ENCODE results near the gene SCRT2.

The SCRT2 gene

DNA sequence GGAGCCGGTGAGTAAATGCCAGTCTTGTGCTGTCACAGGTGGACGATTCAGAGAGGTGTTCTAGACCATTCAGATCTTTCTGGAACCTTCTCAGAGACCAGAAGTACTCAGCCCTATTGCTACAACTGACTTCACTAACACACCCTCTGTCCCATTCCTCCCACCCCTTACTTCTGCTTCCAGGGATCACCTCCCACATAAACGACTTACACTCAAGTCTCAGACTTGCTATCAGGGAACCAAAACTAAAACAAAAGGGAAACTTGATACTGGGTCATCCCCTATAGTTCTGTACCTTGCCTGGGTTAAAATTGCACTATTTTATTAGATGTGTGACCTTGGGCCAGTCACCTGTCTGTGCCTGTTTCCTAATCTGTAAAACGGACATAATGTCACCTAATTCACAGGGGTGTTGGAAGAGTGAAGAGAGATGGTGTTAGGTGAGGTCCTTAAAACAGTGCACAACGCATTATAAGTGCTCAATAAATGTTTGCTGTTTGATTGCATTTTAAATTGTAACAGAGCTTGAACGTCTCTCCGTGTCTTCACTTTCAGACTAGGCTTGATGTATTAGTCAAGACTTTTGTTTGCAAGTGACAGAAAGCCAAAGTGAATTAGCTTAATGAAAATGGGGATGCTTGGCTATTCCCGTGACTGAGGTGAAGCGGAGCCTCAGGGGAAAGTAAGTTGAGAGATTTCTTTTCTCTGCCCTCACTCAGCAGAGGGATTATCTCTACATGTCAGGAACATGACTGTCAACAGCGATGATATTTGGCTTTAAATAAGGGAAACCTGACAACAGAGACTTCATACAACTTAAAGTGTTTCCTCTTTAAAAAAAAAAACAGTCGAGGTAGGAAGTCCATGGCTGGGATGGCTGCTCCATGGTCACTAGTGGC lies 19.6 kb downstream of the SCRT2 start:
- no peak overlapping the region for H3K27ac ChIP-seq
- TF ChIP-seq, protein P1, sequence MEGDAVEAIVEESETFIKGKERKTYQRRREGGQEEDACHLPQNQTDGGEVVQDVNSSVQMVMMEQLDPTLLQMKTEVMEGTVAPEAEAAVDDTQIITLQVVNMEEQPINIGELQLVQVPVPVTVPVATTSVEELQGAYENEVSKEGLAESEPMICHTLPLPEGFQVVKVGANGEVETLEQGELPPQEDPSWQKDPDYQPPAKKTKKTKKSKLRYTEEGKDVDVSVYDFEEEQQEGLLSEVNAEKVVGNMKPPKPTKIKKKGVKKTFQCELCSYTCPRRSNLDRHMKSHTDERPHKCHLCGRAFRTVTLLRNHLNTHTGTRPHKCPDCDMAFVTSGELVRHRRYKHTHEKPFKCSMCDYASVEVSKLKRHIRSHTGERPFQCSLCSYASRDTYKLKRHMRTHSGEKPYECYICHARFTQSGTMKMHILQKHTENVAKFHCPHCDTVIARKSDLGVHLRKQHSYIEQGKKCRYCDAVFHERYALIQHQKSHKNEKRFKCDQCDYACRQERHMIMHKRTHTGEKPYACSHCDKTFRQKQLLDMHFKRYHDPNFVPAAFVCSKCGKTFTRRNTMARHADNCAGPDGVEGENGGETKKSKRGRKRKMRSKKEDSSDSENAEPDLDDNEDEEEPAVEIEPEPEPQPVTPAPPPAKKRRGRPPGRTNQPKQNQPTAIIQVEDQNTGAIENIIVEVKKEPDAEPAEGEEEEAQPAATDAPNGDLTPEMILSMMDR (IDR thresholded peaks at IDR 0.05) = no peak
- TF ChIP-seq ZFX (IDR thresholded peaks at IDR 0.05; ENCODE audit: borderline replicate concordance) = no peak

DNA sequence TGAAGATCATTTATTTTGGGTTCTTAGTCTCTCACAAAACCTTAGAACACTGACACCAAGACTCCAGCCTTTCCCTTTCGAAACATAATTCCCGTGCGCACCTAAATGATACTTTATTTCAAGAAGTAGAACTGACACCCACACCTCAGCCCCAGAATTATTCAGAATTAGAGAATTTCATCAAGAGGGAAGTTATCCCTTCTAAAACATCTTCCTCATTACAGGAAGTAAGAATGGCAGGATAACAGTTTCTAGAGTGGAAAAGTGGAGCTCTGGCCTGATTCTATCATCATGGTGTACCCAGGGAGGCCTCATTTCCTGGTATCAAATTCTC lies 21.2 kb downstream of the SCRT2 start:
- TF ChIP-seq ZFX (IDR thresholded peaks at IDR 0.05; ENCODE audit: borderline replicate concordance) = no peak
- TF ChIP-seq, protein P1 (IDR thresholded peaks at IDR 0.05) = no peak
- H3K27ac ChIP-seq = peak overlapping the region; percentile 80

DNA sequence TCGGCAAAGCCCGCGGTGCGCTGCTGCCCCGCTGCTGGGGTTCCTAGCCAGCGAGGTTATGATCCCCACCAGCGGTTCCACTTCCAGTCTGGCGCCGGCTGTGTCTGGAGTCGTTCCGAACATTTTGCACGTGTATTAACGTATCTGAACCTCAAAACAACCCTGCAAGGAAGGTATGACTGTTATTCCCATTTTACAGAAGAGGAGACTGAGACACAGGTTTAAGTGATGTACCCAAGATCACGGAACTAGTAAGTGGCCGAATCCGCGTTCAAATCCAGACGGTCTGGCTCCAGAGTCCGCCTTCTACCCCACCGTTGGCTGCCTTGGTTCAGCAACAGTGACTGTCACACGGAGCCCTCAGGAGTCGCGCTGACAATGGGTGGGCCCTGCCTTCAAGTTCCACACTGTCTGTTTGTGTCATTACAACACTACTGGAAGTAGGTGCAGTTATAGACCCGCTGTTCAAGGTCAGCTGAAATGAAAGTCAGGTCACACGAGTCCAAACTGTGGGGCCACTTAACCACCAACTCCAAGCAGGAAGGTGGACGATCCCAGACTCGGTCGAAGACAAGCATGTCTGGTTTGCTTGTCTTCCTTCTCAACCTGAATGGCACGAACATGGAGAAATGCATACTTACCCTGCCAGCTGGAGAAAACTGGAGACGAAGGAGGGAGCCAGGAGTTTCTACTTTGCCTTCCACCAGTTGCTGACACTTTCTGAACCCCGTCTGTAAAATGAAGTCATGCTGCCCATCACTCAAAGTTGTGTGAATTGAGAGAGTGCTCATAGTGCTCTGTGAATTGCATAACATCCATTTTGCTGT lies 21.8 kb downstream of the SCRT2 start:
- TF ChIP-seq ZFX (IDR thresholded peaks at IDR 0.05; ENCODE audit: borderline replicate concordance) = no peak
- TF ChIP-seq, protein P1 (IDR thresholded peaks at IDR 0.05) = peak; percentile 33; the same call in 1 of the 2 replicates
- H3K27ac ChIP-seq = peak overlapping the region; percentile 80

DNA sequence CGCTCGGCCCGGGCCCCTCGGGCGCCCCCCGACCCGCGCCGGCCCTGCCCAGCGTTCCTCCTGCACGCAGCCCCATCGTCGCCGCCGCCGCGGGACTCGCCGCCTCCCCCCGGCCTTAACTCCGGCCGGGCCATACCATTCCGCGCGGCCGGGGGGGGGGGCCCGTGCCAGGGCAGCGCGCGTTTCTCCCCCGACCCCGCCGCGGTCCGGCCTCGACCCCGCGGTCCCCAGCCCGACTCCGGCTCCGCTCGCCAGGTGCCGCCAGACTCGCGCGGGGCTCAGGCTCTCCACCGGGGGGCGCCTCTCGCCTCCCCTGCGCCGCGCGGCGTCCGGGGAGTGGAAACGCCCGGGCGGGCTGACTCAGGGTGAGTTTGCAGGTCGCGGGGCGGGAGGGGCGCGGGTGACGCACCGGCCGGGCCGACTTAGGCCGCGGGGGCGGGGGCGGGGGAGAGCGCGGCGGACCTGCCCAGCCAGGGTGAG lies 22.5 kb downstream of the SCRT2 start, which contains the start of gene SRXN1:
Gene SRXN1 (minus strand): TSS at position 91 of the 480 bp plus-strand sequence. CDS start 15 bp downstream, at position 76.
- peak within 1 kb of the TSS; percentile 80 for H3K27ac ChIP-seq

DNA sequence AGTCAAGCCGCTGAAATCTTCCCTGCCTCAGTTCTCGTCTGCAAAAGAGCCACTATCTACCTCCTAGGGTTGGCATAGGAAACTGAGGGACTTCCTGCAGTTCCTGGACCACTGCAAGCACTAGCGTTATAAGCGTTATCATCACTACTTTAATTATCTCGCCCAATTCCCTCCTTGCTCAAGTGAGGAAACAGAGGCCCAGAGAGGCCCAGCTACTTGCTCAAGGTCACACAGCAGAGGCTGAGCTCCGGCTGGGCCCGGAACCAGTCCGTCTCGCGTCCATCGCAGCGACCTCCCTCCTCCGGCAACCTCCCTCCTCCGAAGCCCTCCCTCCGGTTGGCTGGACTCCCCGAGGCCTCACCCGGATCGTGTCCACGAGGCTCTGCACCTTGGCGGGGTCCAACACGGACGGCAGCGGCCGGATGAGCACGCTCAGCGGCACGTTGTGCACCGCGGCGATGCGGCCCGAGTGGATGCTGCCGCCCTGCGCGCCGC lies 22.9 kb downstream of the SCRT2 start:
- TF ChIP-seq ZFX (IDR thresholded peaks at IDR 0.05; ENCODE audit: borderline replicate concordance) = no peak
- TF ChIP-seq, protein P1 (IDR thresholded peaks at IDR 0.05) = no peak
- peak overlapping the region; percentile 80 for H3K27ac ChIP-seq

More for the DNA sequence above, 22.5 kb downstream of the SCRT2 start, which contains the start of gene SRXN1:
- TF ChIP-seq, protein P1 (IDR thresholded peaks at IDR 0.05) = peak; percentile 80
- no peak for TF ChIP-seq ZFX (IDR thresholded peaks at IDR 0.05; ENCODE audit: borderline replicate concordance)

DNA sequence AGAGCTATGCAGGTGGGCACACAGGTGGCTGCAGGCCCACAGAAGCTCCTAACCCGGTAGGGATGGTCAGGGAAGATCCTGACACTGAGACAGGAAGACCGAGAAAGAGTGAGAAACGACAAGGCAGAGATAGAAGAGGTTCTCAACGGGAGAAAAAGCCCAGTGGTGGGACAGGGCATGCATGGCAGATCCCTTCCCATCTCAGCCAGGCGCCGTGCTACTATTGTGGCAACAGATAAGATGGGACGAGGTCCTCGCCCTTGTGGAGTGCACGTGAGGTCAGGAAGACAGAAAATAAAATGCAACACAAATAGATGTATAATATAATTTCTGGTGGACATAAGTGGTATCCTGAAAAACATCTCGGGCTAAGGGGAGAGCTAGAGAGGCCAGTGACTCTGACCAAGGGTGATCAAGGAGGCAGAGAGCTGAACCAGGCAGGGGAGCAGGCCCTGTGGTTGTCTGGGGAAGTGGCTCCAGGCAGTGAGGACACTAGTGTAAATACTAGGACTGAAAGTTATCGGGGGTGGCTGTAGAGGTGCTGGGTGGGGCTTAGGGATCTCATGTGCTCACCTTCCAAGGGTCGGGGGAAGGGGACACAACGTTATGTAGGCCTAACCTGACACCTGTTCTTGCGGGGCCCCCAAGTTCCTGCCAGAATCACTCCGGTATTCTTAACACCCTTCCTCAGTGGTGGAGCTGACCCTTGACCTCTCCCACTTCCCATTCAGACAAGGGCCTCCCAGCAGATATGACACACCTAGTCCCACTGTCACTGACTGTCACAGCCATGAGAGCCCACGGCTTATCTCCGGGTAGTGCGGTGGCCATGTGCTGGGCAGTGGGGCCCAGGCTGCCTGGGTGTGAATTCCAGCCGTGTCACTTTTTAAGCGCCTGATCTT lies 23.6 kb downstream of the SCRT2 start:
- TF ChIP-seq, protein P1 (IDR thresholded peaks at IDR 0.05) = no peak
- no peak for TF ChIP-seq ZFX (IDR thresholded peaks at IDR 0.05; ENCODE audit: borderline replicate concordance)
- peak overlapping the region; percentile 80 for H3K27ac ChIP-seq

All from 22Rv1 (cell line).